Umbilical cord (tissue), 2 donors: ENCODE data around the gene SSBP2. TPM values are rescaled to one million over a fixed set of nuclear protein-coding genes. Genes with fewer than 3 reads are reported as not detected.
A peak's percentile ranks its signal among the peaks of the same experiment; 100 is the strongest.
"Not testable (repeated sequence)": the region's sequence is repeated elsewhere in the genome, so short reads cannot be mapped to it uniquely, and the experiment has no call there.

Source experiments
- DNase-seq: peaks from one replicate; pipeline ENCODE4 v3.0.0-alpha.2; 2015; ENCODE audit warnings: low spot score
- total RNA-seq: library from RNA; depleted of rRNA; stranded (reverse); fragments of >200 nt; gene quantifications from one replicate; pipeline ENCODE4 v1.2.3, GENCODE V29; 2014; ENCODE audit warnings: low replicate concordance; ENCODE audit not compliant: insufficient read depth

Gene SSBP2
- total RNA-seq, 1 donor from 2014 or later = 45.3 TPM

DNA sequence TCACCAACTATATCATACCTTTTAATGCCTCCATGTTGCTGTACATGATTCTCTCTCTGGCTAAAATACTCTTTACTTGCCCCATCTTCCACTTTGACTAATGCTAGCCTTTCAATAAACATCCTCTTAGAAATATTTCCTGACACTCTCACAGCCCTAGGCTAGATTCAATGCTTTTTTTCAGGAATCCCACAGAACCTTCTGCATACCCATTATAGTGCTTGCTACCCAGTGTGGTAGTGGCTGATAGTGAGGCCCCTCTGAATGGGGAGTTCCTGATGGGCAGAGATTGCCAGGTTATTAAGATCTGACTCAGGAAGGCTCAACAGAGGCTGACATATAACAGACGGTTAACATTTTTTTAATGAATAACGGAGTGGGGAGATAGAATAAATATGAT lies 11.6 kb downstream of the SSBP2 start:
- no peak for DNase-seq

GRCh38 chr5:81729276-81729675 lies 21.6 kb downstream of the SSBP2 start:
- no peak for DNase-seq

- no peak for DNase-seq
Measured at GRCh38 chr5:81728301-81728700, 22.6 kb downstream of the SSBP2 start.

DNA sequence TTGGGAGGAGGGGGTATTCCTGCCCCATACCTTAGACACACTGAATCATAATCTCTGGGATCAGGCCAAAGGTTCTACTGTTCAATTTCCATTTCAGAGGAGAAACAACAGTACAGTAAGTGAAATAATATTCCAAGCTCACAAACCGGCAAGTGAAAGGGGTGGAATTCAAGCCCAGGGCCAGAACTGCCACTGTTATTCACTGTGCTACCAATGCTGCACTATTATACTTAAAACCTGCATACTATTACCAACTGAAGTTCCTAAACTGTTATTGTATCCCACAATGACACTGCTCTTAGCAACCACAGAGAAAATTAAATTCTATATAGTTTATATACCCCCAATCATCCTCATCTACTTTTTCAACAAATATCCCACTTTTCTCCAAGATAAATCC lies 24.6 kb downstream of the SSBP2 start:
- DNase-seq = no peak

DNA sequence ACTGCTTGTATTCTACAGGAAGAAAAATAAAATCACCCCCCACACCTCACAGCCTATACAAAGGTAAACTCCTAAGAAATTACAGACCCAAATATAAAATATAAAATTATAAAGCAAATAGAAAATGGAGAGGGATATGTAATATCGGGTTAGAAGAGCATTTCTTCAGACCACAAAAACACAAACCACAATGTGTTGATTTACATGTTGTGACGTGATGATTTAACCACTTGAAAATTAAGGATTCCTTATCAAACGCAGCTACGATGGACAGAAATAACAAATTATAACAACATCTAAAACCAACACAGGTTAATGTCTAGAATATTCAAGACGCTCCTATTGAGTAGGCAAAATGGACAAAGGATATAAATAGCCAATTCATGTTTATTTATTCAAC lies 26.3 kb downstream of the SSBP2 start:
- no peak for DNase-seq

DNA sequence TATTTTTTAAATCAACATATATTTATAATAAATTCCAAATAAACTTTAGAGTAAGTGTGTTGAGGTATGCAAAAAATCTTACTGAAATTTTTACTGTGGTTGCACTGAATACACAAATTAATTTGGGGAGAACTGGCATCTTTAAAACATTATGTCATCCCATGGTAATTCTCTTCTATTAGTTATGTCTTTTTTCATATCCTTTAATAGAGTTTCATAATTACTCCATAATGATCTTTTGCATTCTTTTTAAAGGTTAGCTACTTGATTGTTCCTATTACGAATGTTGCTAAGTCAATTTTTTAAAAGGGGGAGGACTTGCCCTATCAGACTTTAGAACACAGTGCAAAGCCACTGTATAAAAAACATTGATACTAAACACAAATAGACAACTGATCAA lies 26.8 kb downstream of the SSBP2 start:
- no peak for DNase-seq

DNA sequence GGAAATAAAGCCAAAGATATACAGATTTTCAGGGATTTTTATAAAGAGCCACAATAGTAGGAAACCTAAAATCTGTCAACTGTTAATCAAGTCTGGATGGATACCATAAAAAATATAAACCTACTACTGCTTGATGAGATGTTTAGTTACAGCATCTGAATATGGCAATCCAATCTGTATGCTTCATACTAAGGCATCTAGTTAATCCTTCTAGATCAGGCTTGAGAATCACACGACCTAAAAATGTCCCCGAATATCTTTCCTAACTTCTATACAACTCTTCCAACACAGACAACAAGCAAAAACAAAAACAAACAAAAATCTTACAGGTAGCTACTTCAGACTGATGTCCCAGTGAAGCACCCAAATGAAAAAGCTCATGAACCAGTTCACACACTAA lies 29.8 kb downstream of the SSBP2 start:
- no peak for DNase-seq

GRCh38 chr5:81719743-81720345 lies 31.1 kb downstream of the SSBP2 start:
- peak; percentile 74 for DNase-seq

DNA sequence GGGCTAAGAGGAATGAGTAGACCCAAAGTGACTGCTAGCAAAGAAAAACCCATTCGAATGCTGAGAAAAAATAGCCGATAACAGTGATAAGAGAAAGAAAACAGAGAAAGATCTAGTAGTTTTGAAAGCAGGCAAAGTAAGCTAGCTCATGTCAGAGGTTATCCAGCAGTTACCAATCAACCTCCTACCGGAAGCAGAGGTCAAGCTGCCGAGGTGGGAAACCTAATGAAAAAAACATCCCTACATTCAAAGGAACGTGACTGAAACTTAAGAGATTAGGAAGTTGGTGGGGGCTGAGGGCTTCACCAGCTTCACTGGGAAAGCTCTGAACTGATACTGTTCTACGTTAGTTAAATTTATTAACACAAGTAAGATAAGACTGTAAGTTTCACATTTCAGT lies 32.6 kb downstream of the SSBP2 start:
- DNase-seq = peak; percentile 17

DNA sequence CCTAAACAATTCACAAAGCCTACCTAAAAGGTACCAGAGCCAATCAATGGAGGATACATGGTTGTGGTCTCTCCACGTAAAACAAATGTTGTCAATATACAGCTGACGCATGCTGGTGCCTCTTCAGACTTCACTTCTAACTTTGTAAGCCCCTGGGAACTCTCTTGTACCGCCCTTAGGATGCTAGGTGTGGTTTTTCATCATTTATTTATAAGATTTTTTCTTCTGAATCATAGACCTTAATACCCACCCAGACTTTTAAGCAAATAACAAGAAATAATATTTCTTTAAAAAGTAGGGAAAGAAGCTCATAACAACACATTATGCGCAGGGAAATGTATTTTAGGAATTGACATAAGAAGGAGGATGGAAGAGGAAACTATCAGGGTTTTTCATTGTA lies 33.0 kb downstream of the SSBP2 start:
- no peak for DNase-seq

DNA sequence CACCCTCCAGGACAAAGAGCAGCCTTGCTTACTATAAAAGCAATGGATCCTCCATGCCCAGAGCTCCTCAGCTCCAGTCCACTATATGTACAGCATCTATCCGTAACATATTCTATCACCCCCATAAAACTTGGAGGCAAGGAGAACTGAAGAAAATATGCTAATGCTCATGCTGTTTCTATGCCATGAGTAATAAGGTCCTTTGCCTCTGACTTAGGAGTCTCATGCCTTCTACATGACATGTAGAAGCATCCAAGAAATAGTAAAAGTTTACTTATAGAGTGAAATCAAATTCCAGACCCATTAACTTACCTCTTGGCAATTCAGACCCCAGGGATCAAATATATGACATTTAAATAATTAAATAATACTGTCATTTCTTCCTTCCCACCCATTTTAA lies 33.7 kb downstream of the SSBP2 start:
- DNase-seq = no peak

GRCh38 chr5:81714076-81714475 lies 36.8 kb downstream of the SSBP2 start:
- not testable (repeated sequence) for DNase-seq

DNA sequence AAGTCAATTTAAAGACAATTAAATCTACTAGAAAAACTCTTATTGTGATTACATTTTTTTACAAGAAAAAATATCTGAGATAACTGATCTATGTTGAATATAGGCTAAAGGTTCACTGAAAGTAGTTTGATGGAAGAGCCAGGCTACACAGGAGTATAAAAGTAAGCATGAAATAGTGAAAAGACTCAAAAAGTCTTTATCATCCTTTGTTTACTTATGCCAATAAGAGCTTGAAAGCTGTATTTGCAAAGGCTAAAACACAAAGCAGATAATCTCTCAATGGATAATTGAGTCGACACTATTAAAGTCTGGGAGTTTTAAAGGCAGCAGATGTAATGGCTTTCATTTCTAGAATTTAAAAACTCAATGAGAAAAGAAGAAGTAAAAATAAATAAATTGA lies 42.0 kb downstream of the SSBP2 start:
- no peak for DNase-seq

DNA sequence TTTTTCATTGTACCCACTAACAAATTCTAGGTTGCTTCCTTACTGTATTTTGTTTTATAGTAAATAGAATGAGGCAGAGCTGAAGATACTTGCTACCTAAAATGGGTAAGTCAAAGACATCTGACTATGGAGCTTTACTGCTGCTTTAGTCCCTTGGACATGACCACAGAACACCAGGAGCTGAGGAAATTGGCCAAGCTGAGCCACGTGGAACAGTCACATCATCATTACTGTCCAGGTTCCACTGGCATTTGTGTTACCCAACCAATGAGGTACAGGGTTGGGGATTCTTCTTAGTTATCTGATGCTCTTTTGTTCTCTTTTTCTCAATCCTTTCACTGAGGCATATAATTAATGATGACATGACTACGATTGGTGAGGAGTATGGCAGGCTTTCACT lies 47.1 kb downstream of the SSBP2 start:
- no peak for DNase-seq

DNA sequence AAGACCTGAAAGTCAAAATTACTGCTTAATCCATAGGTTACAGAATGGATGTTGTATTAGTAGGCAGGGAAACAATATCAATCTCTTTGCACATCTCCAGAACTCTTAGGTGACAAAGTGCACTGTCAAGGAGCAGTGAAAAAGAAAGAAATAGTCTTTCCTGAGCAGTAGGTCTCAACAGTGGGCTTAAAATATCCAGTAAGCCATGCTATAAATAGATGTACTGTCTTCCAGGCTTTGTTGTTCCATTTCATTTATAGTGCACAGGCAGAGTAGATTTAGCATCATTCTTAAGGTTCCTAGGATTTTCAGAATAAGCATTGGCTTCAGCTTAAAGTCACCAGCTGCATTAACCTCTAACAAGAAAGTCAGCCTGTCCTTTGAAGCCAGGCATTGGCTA lies 50.7 kb downstream of the SSBP2 start:
- no peak for DNase-seq

DNA sequence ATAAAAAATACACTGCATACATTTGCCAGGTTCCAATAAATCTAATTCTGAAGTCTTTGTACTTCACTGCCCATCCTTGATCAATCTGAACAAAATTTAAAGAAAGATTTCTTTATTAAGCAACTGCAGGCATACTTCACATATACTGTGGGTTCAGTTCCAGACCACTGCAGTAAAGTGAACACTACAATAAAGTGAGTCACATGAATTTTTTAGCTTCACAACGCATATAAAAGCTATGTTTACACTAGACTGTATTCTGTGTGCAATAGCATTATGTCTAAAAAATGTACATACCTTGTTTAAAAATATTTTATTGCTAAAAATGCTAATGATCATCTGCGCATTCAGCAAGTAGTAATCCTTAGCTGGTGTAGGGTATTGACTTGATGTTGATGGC lies 52.1 kb downstream of the SSBP2 start:
- DNase-seq = no peak

GRCh38 chr5:81696418-81697397 lies 54.2 kb downstream of the SSBP2 start:
- DNase-seq = no peak

DNA sequence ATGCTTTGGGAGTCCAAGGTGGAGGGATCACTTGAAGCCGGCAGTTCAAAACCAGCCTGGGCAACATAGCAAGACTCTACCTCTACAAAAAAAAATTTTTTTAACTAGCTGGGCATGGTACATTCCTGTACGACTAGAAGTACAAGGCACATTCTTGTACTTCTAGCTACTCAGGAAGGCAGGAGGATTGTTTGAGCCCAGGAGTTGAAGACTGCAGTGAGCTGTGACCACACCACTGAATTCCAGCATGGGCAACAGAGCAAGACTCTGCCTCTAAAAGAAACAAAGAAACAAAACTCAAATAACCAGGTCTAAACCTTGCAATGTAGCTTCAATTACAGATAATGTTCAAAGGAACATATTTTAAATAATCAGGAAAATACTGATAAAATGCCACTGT lies 56.2 kb downstream of the SSBP2 start:
- no peak for DNase-seq

DNA sequence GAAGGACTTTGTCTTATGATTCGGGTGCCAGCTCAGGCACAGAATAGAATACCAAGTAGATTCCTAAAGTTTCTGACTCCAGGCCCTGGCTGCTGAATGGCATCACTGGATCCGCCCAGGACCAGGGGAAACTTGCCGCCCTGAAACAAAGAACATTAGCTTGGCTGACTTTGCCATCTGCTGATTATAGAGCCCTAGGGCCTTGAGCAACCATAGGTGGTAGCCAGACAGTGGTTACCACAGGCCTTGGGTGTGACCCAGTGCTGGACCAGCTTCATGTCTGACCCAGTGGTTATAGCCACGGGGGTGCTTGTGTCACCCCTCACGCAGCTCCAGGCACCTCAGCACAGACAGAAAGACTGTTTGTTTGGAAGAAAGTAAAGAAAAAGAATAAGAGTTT lies 62.7 kb downstream of the SSBP2 start:
- DNase-seq = no peak

- DNase-seq = no peak
Measured at GRCh38 chr5:81687292-81687691, 63.6 kb downstream of the SSBP2 start.

DNA sequence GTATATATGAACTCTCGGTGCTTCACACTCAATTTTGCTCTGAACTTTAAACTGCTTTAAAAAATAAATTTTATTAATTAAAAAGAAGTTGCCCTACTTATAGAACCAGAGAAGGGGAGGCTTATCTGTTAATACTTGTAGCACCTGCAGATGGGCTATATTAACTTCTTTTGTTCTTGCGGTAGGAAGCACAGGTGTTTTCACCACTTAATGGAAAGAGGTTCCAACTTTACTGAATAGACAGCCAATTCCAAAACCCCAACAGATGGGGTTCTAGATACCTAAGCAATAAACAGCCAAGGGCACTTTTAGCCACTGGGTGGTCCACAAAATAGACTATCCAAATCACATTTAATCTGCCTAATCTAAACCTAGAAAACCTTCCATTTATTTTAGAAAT lies 65.4 kb downstream of the SSBP2 start:
- DNase-seq = no peak

GRCh38 chr5:81679885-81680284 lies 71.0 kb downstream of the SSBP2 start:
- no peak for DNase-seq

- no peak for DNase-seq
Measured at GRCh38 chr5:81675420-81675819, 75.5 kb downstream of the SSBP2 start.
